DOHH2 (cell line): ENCODE results near the gene C20orf96.
"Not testable (repeated sequence)": the region's sequence is repeated elsewhere in the genome, so short reads cannot be mapped to it uniquely, and the experiment has no call there.

ENCODE experiments used
- CTCF ChIP-seq: fragments of 200-600 bp; sonication (generic); IDR thresholded peaks from one replicate; pipeline ENCODE4 v1.5.1; 2014; ENCODE audit warnings: antibody characterized with exemption, mild to moderate bottlenecking, low read depth, low read length; ENCODE audit not compliant: poor library complexity, severe bottlenecking
- EZH2phosphoT487 ChIP-seq: fragments of 200-600 bp; sonication (generic); IDR thresholded peaks from 2 replicates; pipeline ENCODE4 v1.6.1; 2017; ENCODE audit warnings: borderline replicate concordance, mild to moderate bottlenecking, antibody characterized with exemption, low read length, moderate library complexity, mixed read lengths

GRCh38 chr20:253447-253846, 37.1 kb downstream of the C20orf96 start:
- TF ChIP-seq CTCF, EZH2phosphoT487: not testable (repeated sequence)
